Nephron progenitor cell (in vitro differentiated cells): ENCODE results near the gene NRL.

ENCODE experiments used
- DNase-seq: peaks from one replicate; pipeline ENCODE4 v3.0.0; 2021
- H3K27ac Mint-ChIP-seq: 2 replicates; pipeline ENCODE4 v1.8.0; 2021; ENCODE audit warnings: mild to moderate bottlenecking, moderate library complexity, mixed read lengths
- H3K27me3 Mint-ChIP-seq: 2 replicates; pipeline ENCODE4 v1.8.0; 2021; ENCODE audit warnings: mild to moderate bottlenecking, low read depth, mixed read lengths; ENCODE audit not compliant: poor library complexity
- H3K36me3 Mint-ChIP-seq: 2 replicates; pipeline ENCODE4 v1.8.0; 2021; ENCODE audit warnings: low read depth, mixed read lengths
- H3K4me1 Mint-ChIP-seq: 2 replicates; pipeline ENCODE4 v1.8.0; 2021; ENCODE audit warnings: mixed read lengths
- H3K4me3 Mint-ChIP-seq: 2 replicates; pipeline ENCODE4 v1.8.0; 2021; ENCODE audit warnings: mild to moderate bottlenecking, moderate library complexity, mixed read lengths
- H3K9me3 Mint-ChIP-seq: 2 replicates; pipeline ENCODE4 v1.8.0; 2021; ENCODE audit warnings: mild to moderate bottlenecking, moderate library complexity, mixed read lengths
- TF ChIP-seq, protein P1 (sequence below): fragments of 200-600 bp; sonication (generic); IDR thresholded peaks from 2 replicates; pipeline ENCODE4 v1.5.0; 2021; ENCODE audit warnings: antibody characterized with exemption

Gene NRL

GRCh38 chr14:24084440-24084839, 30.3 kb downstream of the NRL start:
- no peaks in the 10 kb centered on the region for H3K36me3 Mint-ChIP-seq
- peaks cover 44% of the 10 kb centered on the region for H3K4me1 Mint-ChIP-seq
- H3K4me3 Mint-ChIP-seq = no peak overlapping the region
- no peaks in the 10 kb centered on the region for H3K9me3 Mint-ChIP-seq
- no peak overlapping the region for H3K27ac Mint-ChIP-seq
- no peak for DNase-seq
- TF ChIP-seq, protein P1, sequence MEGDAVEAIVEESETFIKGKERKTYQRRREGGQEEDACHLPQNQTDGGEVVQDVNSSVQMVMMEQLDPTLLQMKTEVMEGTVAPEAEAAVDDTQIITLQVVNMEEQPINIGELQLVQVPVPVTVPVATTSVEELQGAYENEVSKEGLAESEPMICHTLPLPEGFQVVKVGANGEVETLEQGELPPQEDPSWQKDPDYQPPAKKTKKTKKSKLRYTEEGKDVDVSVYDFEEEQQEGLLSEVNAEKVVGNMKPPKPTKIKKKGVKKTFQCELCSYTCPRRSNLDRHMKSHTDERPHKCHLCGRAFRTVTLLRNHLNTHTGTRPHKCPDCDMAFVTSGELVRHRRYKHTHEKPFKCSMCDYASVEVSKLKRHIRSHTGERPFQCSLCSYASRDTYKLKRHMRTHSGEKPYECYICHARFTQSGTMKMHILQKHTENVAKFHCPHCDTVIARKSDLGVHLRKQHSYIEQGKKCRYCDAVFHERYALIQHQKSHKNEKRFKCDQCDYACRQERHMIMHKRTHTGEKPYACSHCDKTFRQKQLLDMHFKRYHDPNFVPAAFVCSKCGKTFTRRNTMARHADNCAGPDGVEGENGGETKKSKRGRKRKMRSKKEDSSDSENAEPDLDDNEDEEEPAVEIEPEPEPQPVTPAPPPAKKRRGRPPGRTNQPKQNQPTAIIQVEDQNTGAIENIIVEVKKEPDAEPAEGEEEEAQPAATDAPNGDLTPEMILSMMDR = no peak
- H3K27me3 Mint-ChIP-seq = peaks cover 54% of the 10 kb centered on the region

DNA sequence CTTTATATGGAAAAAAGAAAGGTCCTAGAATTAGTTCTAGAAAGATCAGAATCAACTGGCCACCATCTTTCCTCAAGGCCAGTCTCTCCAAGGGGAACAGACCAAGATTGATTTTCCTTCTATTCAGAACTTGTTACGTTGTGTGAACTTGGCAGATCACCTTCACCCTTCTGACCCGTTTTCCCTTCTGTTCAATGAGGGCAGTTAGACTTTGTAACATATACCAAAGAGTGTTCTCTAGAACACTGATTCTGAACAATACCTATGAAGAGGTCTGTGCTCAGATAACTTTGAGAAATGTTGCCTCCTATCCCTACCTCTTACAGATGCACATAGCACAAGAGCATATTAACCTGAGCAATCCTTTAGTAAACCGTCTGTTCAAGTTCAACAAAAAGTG, 31.3 kb downstream of the NRL start:
- Mint-ChIP-seq H3K36me3 (no peaks in the 10 kb centered on the region), H3K27ac (no peak overlapping the region), H3K9me3 (no peaks in the 10 kb centered on the region)

DNA sequence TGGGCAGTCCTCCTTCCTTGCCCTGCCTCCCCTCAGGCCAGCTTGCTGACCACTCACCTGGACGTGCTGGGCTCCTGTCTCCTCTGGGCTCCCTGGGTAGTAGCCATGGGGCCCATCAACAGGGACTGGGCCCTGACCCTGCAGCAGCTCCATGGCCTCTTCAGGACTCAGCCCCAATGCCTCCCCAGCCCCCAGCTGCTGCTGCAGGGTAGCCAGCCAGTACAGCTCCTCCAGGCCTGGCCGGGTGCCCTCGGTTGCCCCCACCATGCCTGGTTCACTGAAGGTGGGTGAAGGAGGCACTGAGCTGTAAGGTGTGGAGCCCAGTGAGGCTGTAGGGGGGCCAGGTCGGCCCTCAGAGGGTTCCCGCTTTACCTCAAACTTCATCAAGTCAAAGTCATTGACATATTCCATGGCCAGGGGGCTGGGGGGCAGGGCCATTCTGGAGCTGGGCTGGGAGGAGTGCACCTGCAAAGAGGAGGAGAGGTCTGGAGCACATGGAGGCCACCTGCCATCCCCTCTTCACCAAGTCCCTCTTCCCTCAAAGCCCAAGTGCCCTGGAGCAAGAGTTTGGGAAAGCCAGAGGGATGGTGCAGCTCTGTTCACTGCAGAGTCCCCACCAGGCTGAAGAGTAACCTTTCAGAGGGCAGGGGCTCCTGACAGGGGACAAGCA, 32.2 kb downstream of the NRL start:
- no peak overlapping the region for H3K27ac Mint-ChIP-seq

More for the DNA sequence above, 31.3 kb downstream of the NRL start:
- peaks cover 51% of the 10 kb centered on the region for H3K4me1 Mint-ChIP-seq
- no peak overlapping the region for H3K4me3 Mint-ChIP-seq
- TF ChIP-seq, protein P1 = no peak
- peaks cover 59% of the 10 kb centered on the region for H3K27me3 Mint-ChIP-seq
- DNase-seq = no peak

DNA sequence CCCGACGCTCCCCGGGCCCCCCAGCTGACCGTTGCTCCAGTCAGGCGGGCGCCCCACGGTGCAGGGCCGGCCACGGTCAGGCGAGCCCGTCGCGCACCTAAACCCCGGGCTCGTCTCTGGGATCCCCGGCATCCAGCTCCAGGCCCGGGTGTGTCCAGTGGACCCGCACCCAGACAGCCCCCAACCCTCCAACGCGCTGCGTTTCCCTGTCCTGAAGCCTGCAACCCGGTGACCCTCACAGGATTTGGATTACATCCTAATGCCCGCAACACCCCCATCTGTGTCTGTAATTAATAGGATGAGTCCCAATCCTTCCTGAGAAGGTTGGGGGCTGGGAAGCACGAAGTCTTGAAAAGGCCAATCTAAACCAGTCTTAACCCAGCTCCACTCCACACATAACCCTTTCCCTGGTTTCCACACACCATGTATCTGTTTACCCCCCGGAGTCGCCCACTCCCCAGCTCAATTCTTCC, 33.0 kb downstream of the NRL start:
- no peak for DNase-seq
- Mint-ChIP-seq H3K4me1 (peaks cover 51% of the 10 kb centered on the region), H3K36me3 (no peaks in the 10 kb centered on the region), H3K27me3 (peaks cover 67% of the 10 kb centered on the region), H3K27ac (no peak overlapping the region), H3K9me3 (no peaks in the 10 kb centered on the region), H3K4me3 (peak overlapping the region; percentile 87)
- TF ChIP-seq, protein P1 = no peak

More for the DNA sequence above, 32.2 kb downstream of the NRL start:
- no peaks in the 10 kb centered on the region for H3K36me3 Mint-ChIP-seq
- peak overlapping the region; percentile 87 for H3K4me3 Mint-ChIP-seq
- H3K9me3 Mint-ChIP-seq = no peaks in the 10 kb centered on the region
- TF ChIP-seq, protein P1 = no peak
- H3K27me3 Mint-ChIP-seq = peaks cover 62% of the 10 kb centered on the region
- peaks cover 55% of the 10 kb centered on the region for H3K4me1 Mint-ChIP-seq
- no peak for DNase-seq

DNA sequence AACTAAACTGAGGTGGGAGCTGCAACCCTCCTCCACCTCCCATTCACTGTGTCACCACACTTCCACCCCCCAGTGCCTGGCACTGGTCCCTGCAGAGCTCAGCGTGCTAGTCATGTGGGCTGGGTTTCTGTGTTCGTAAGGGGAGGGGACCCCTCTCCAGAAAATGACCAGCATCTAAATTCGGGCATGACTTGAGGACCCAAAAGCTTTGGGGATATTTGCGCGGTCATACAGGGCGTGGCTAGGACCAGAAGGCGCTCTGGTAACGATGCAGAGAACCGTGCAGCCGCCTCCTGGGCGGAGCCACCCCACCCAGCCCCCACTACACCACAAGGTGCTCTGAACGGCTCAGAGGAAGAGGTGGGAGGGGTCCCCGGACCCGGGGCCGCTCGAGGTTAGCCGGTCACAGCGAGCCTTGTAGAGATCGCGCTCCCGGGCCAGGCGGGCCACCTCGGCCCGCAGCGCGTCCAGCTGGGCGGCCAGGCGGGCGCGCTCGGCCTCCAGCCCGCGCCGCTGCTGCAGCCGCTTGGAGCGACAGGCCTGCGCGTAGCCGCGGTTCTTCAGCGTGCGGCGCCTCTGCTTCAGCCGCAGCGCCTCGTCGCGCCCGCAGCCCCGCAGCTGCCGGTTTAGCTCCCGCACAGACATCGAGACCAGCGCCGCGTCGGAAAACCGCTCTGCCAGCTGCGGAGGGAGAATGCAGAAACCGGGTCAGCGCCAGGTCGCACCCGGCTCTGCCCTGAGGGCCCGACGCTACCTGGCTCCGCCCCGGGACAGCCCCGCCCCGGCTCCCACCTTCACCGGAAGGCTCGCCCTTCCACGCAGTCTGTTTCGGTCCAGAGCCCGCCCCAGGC, 33.6 kb downstream of the NRL start:
- Mint-ChIP-seq H3K27ac (no peak overlapping the region), H3K4me3 (peak overlapping the region; percentile 87), H3K4me1 (peaks cover 45% of the 10 kb centered on the region), H3K9me3 (no peaks in the 10 kb centered on the region), H3K27me3 (peaks cover 67% of the 10 kb centered on the region), H3K36me3 (no peaks in the 10 kb centered on the region)
- TF ChIP-seq, protein P1 = no peak
- DNase-seq = peak; percentile 65
